Measurements from ENCODE around the gene EIF4G3. TPM values are rescaled to one million over a fixed set of nuclear protein-coding genes. Genes with fewer than 3 reads are reported as not detected.
A peak's percentile ranks its signal among the peaks of the same experiment; 100 is the strongest.
"Not testable (repeated sequence)": the region's sequence is repeated elsewhere in the genome, so short reads cannot be mapped to it uniquely, and the experiment has no call there.

EIF4G3 gene
- total and polyA plus RNA-seq, 10 of the 15 experiments (the other 5 are each of a cell fraction or from before 2014, with no cell fraction given): 7.4 to 45.1 (median 29.1) TPM

- ATAC-seq: peak; percentile 55; the same call in 2 of the 3 replicates
Measured at GRCh38 chr1:21091053-21091690, 85.5 kb downstream of the EIF4G3 start.

GRCh38 chr1:21090463-21090862, 86.2 kb downstream of the EIF4G3 start:
- Histone ChIP-seq H3K4me1 (ENCODE audit: control insufficient read depth, insufficient read depth, low read length) (no peaks in the 10 kb centered on the region), H3K9ac (ENCODE audit: control insufficient read depth, insufficient read depth, low read length) (no peak overlapping the region), H2AFZ (ENCODE audit: control insufficient read depth, low read depth, low read length) (no peak overlapping the region), H3K27me3 (replicated peaks in 1 of 2; ENCODE audit: control insufficient read depth in 2 of 2, insufficient read depth in 2 of 2, low read length in 1 of 2) (no peaks in the 10 kb centered on the region), H4K20me1 (ENCODE audit: control insufficient read depth, insufficient read depth) (no peaks in the 10 kb centered on the region), H3K4me3 (no peak overlapping the region), H3K27ac (ENCODE audit: control insufficient read depth, insufficient read depth) (0 out of 2 replicates have a peak overlapping the region, but pooled peaks have one; percentile 14), H3K36me3 (ENCODE audit: control insufficient read depth in 2 of 2, insufficient read depth in 2 of 2, low read length in 1 of 2) (peaks cover 0 to 8% of the 10 kb centered on the region in 2 experiments; a peak in 2 of 4 replicates), H3K9me3 (replicated peaks; ENCODE audit: control insufficient read depth, insufficient read depth, low read length) (no peaks in the 10 kb centered on the region; the same call in 1 of the 3 replicates), H3K4me2 (ENCODE audit: control insufficient read depth, insufficient read depth) (peak overlapping the region; percentile 15; the same call in 1 of the 2 replicates), H3K79me2 (ENCODE audit: control insufficient read depth, insufficient read depth, low read length) (no peaks in the 10 kb centered on the region)
- ATAC-seq: peak; percentile 72
- FAIRE-seq: no peak
- in situ Hi-C loops (cut with MboI): no loop called here
- no TSS peak for BruUV-seq (replicated peaks)
- intact Hi-C loops (cut with micrococcal nuclease; ENCODE audit: unreplicated experiment): no loop called here
- POLR2A ChIA-PET: interaction anchor here (0.5 to 0.6 kb wide), 2 partner anchors 7 to 73 kb away, joined by 5 to 10 read pairs; no protein-coding TSS in a partner anchor
- CTCF ChIA-PET: interaction anchor here (1.5 kb wide), 1 partner anchor 72 kb away, joined by 3 read pairs; no protein-coding TSS in a partner anchor
- SMC1A ChIA-PET (ENCODE audit: uncharacterized antibody, unreplicated experiment): interaction anchor here (0.6 to 0.9 kb wide), 2 partner anchors 76 to 102 kb away, joined by 3 read pairs; no protein-coding TSS in a partner anchor
- RAD21 ChIA-PET (ENCODE audit: unreplicated experiment): no interaction called here
- WGBS (ENCODE audit: insufficient coverage, insufficient replicate concordance, low lambda C conversion rate, missing lambda C conversion rate): 0% methylated on average over 1 of the region's 1 CpG
- no peak for DNase-seq (ENCODE audit: low read depth, low spot score)
- TF ChIP-seq GATAD2B (conservative IDR thresholded peaks at IDR 0.05; ENCODE audit: low read depth) (no peak), IKZF2 (IDR thresholded peaks at IDR 0.05) (peak; percentile 36 to 45; a peak in 2 of 4 replicates), PBX3 (IDR thresholded peaks at IDR 0.05; ENCODE audit: insufficient replicate concordance, low read depth, low read length) (no peak), NFIC (IDR thresholded peaks at IDR 0.05; ENCODE audit: low read depth, low read length) (no peak), SPI1 (IDR thresholded peaks at IDR 0.05; ENCODE audit: borderline replicate concordance, insufficient read depth, low read depth, low read length) (peak; percentile 89), SKIL (IDR thresholded peaks at IDR 0.05; ENCODE audit: low read depth, poor library complexity, severe bottlenecking) (peak; percentile 31), IRF5 (IDR thresholded peaks at IDR 0.05; ENCODE audit: borderline replicate concordance) (no peak), NFYB (IDR thresholded peaks at IDR 0.05; ENCODE audit: insufficient read depth, low read depth, low read length) (no peak), IKZF1 (conservative IDR thresholded peaks at IDR 0.05) (0 out of 2 replicates have a peak, but pooled peaks have one; percentile 19)

More at GRCh38 chr1:21091053-21091690, 85.5 kb downstream of the EIF4G3 start:
- H3K4me3 ChIP-seq; H3K9ac ChIP-seq (ENCODE audit: control insufficient read depth, insufficient read depth, low read length); H3K4me1 ChIP-seq (ENCODE audit: control insufficient read depth, insufficient read depth, low read length); H4K20me1 ChIP-seq (ENCODE audit: control insufficient read depth, insufficient read depth); H3K4me2 ChIP-seq (ENCODE audit: control insufficient read depth, insufficient read depth); BruUV-seq (replicated peaks); DNase-seq (ENCODE audit: low read depth, low spot score); RAD21 ChIA-PET (ENCODE audit: unreplicated experiment); H3K36me3 ChIP-seq (ENCODE audit: control insufficient read depth in 2 of 2, insufficient read depth in 2 of 2, low read length in 1 of 2); intact Hi-C loops (cut with micrococcal nuclease; ENCODE audit: unreplicated experiment); H2AFZ ChIP-seq (ENCODE audit: control insufficient read depth, low read depth, low read length); H3K27me3 ChIP-seq (replicated peaks in 1 of 2; ENCODE audit: control insufficient read depth in 2 of 2, insufficient read depth in 2 of 2, low read length in 1 of 2); FAIRE-seq; H3K79me2 ChIP-seq (ENCODE audit: control insufficient read depth, insufficient read depth, low read length); H3K27ac ChIP-seq (ENCODE audit: control insufficient read depth, insufficient read depth); in situ Hi-C loops (cut with MboI); H3K9me3 ChIP-seq (replicated peaks; ENCODE audit: control insufficient read depth, insufficient read depth, low read length): not testable (repeated sequence)
- 82% methylated on average over 11 of the region's 11 CpGs for WGBS (ENCODE audit: insufficient coverage, insufficient replicate concordance, low lambda C conversion rate, missing lambda C conversion rate)
- POLR2A ChIA-PET: interaction anchor here (0.6 kb wide), 1 partner anchor 8 kb away, joined by 5 read pairs; no protein-coding TSS in a partner anchor
- CTCF ChIA-PET: interaction anchor here (1.5 kb wide), 1 partner anchor 72 kb away, joined by 3 read pairs; no protein-coding TSS in a partner anchor
- SMC1A ChIA-PET (ENCODE audit: uncharacterized antibody, unreplicated experiment): interaction anchor here (0.6 to 0.9 kb wide), 2 partner anchors 102 to 142 kb away, joined by 3 read pairs; no protein-coding TSS in a partner anchor

All from GM12878 (cell line).